ENCODE data around the gene C1QTNF1.

The C1QTNF1 gene

GRCh38 chr17:79091226-79091670 lies 67.3 kb downstream of the C1QTNF1 start:
- Histone ChIP-seq H3K9me3 (ENCODE audit: control insufficient read depth, low read length) (no peaks in the 10 kb centered on the region), H2AFZ (no peak overlapping the region), H3K27me3 (ENCODE audit: control insufficient read depth, insufficient read depth, low read length) (no peaks in the 10 kb centered on the region), H3K27ac (no peak overlapping the region), H3K79me2 (no peaks in the 10 kb centered on the region), H3K4me2 (ENCODE audit: low read length) (no peak overlapping the region), H3K4me1 (peaks cover 6% of the 10 kb centered on the region), H3K4me3 (ENCODE audit: low read depth, low read length) (no peak overlapping the region), H3K9ac (no peak overlapping the region), H3K36me3 (ENCODE audit: control insufficient read depth, insufficient read depth, low read length) (no peaks in the 10 kb centered on the region)
- TF ChIP-seq CTCF (IDR thresholded peaks at IDR 0.05), result no peak

- H3K36me3 ChIP-seq (ENCODE audit: control insufficient read depth, insufficient read depth, low read length), result no peaks in the 10 kb centered on the region
- no peak overlapping the region for H3K27ac ChIP-seq
- TF ChIP-seq CTCF (IDR thresholded peaks at IDR 0.05), result no peak
- H3K9ac ChIP-seq, result no peak overlapping the region
- no peaks in the 10 kb centered on the region for H3K79me2 ChIP-seq
- H3K9me3 ChIP-seq (ENCODE audit: control insufficient read depth, low read length), result no peaks in the 10 kb centered on the region
- H2AFZ ChIP-seq, result no peak overlapping the region
- H3K27me3 ChIP-seq (ENCODE audit: control insufficient read depth, insufficient read depth, low read length), result no peaks in the 10 kb centered on the region
- no peak overlapping the region for H3K4me3 ChIP-seq (ENCODE audit: low read depth, low read length)
- no peak overlapping the region for H3K4me2 ChIP-seq (ENCODE audit: low read length)
- H3K4me1 ChIP-seq, result peaks cover 6% of the 10 kb centered on the region
Measured at GRCh38 chr17:79092567-79092966, 68.6 kb downstream of the C1QTNF1 start.

- no peak overlapping the region for H3K27ac ChIP-seq
- H3K9ac ChIP-seq, result no peak overlapping the region
- no peaks in the 10 kb centered on the region for H3K79me2 ChIP-seq
- peaks cover 6% of the 10 kb centered on the region for H3K4me1 ChIP-seq
- no peaks in the 10 kb centered on the region for H3K27me3 ChIP-seq (ENCODE audit: control insufficient read depth, insufficient read depth, low read length)
- no peak for TF ChIP-seq CTCF (IDR thresholded peaks at IDR 0.05)
- H2AFZ ChIP-seq, result no peak overlapping the region
- no peak overlapping the region for H3K4me2 ChIP-seq (ENCODE audit: low read length)
- H3K9me3 ChIP-seq (ENCODE audit: control insufficient read depth, low read length), result no peaks in the 10 kb centered on the region
- H3K36me3 ChIP-seq (ENCODE audit: control insufficient read depth, insufficient read depth, low read length), result no peaks in the 10 kb centered on the region
- H3K4me3 ChIP-seq (ENCODE audit: low read depth, low read length), result no peak overlapping the region
Measured at GRCh38 chr17:79093270-79093669, 69.3 kb downstream of the C1QTNF1 start.

GRCh38 chr17:79094261-79094660 lies 70.3 kb downstream of the C1QTNF1 start:
- Histone ChIP-seq H3K9me3 (ENCODE audit: control insufficient read depth, low read length) (no peaks in the 10 kb centered on the region), H3K27me3 (ENCODE audit: control insufficient read depth, insufficient read depth, low read length) (no peaks in the 10 kb centered on the region), H3K27ac (no peak overlapping the region), H2AFZ (no peak overlapping the region), H3K9ac (no peak overlapping the region), H3K4me3 (ENCODE audit: low read depth, low read length) (no peak overlapping the region), H3K4me2 (ENCODE audit: low read length) (no peak overlapping the region), H3K79me2 (no peaks in the 10 kb centered on the region), H3K36me3 (ENCODE audit: control insufficient read depth, insufficient read depth, low read length) (no peaks in the 10 kb centered on the region), H3K4me1 (peaks cover 6% of the 10 kb centered on the region)
- TF ChIP-seq CTCF (IDR thresholded peaks at IDR 0.05), result no peak

GRCh38 chr17:79095345-79096055 lies 71.5 kb downstream of the C1QTNF1 start:
- Histone ChIP-seq H3K4me1 (peaks cover 6% of the 10 kb centered on the region), H3K27me3 (ENCODE audit: control insufficient read depth, insufficient read depth, low read length) (no peaks in the 10 kb centered on the region), H3K4me3 (ENCODE audit: low read depth, low read length) (no peak overlapping the region), H3K4me2 (ENCODE audit: low read length) (no peak overlapping the region), H3K36me3 (ENCODE audit: control insufficient read depth, insufficient read depth, low read length) (no peaks in the 10 kb centered on the region), H3K27ac (no peak overlapping the region), H3K79me2 (no peaks in the 10 kb centered on the region), H3K9me3 (ENCODE audit: control insufficient read depth, low read length) (no peaks in the 10 kb centered on the region), H2AFZ (no peak overlapping the region), H3K9ac (no peak overlapping the region)
- no peak for TF ChIP-seq CTCF (IDR thresholded peaks at IDR 0.05)

Data from parathyroid adenoma (tissue), 2 donors.